ENCODE data around the gene CD84.
"Not testable (repeated sequence)": the region's sequence is repeated elsewhere in the genome, so short reads cannot be mapped to it uniquely, and the experiment has no call there.

Gene CD84

GRCh38 chr1:160605205-160605604 lies 25.9 kb upstream of the CD84 start:
- TF ChIP-seq FOXK2 (IDR thresholded peaks at IDR 0.05) (no peak), CTBP1 (IDR thresholded peaks at IDR 0.05; ENCODE audit: borderline replicate concordance) (no peak), HDGF (IDR thresholded peaks at IDR 0.05; ENCODE audit: borderline replicate concordance) (no peak), BHLHE40 (IDR thresholded peaks at IDR 0.05; ENCODE audit: borderline replicate concordance) (no peak), ELF4 (IDR thresholded peaks at IDR 0.05) (no peak), ARNT (IDR thresholded peaks at IDR 0.05) (no peak), ZNF384 (IDR thresholded peaks at IDR 0.05) (no peak), FOXM1 (IDR thresholded peaks at IDR 0.05; ENCODE audit: borderline replicate concordance) (no peak), TARDBP (IDR thresholded peaks at IDR 0.05) (no peak), FOXA1 (IDR thresholded peaks at IDR 0.05) (no peak), LEF1 (IDR thresholded peaks at IDR 0.05; ENCODE audit: borderline replicate concordance) (no peak), SP1 (IDR thresholded peaks at IDR 0.05) (no peak), L3MBTL2 (conservative IDR thresholded peaks at IDR 0.05) (no peak), SUZ12 (IDR thresholded peaks at IDR 0.05) (no peak), NFRKB (IDR thresholded peaks at IDR 0.05) (no peak), PKNOX1 (IDR thresholded peaks at IDR 0.05) (no peak)
- ChIA-PET POLR2A (no interaction called here), CTCF (interaction anchor here (0.8 kb wide), 1 partner anchor 548 kb away, joined by 3 read pairs; no protein-coding TSS in a partner anchor)
- no peak for DNase-seq (ENCODE audit: extremely low spot score)

GRCh38 chr1:160597705-160598104 lies 18.4 kb upstream of the CD84 start:
- POLR2A ChIA-PET, result no interaction called here
- no peak for DNase-seq (ENCODE audit: extremely low spot score)
- no peak for TF ChIP-seq ARNT (IDR thresholded peaks at IDR 0.05)
- CTCF ChIA-PET, result no interaction called here

- ChIA-PET POLR2A (no interaction called here), CTCF (interaction anchor here (0.6 kb wide), 1 partner anchor 131 kb away, joined by 4 read pairs; no protein-coding TSS in a partner anchor)
- TF ChIP-seq HDGF (IDR thresholded peaks at IDR 0.05; ENCODE audit: borderline replicate concordance), result no peak
- no peak for DNase-seq (ENCODE audit: extremely low spot score)
These were observed 17.8 kb upstream of the CD84 start for GRCh38 chr1:160597051-160597450.

- ChIA-PET POLR2A (no interaction called here), CTCF (no interaction called here)
- no peak for TF ChIP-seq PKNOX1 (IDR thresholded peaks at IDR 0.05)
- no peak for TF ChIP-seq ARNT (IDR thresholded peaks at IDR 0.05)
- TF ChIP-seq SUZ12 (IDR thresholded peaks at IDR 0.05), result no peak
- no peak for TF ChIP-seq ELF4 (IDR thresholded peaks at IDR 0.05)
- no peak for TF ChIP-seq BHLHE40 (IDR thresholded peaks at IDR 0.05; ENCODE audit: borderline replicate concordance)
- no peak for TF ChIP-seq SP1 (IDR thresholded peaks at IDR 0.05)
- no peak for DNase-seq (ENCODE audit: extremely low spot score)
These were observed 11.2 kb upstream of the CD84 start for GRCh38 chr1:160590488-160590887.

GRCh38 chr1:160588468-160588867 lies 9.2 kb upstream of the CD84 start:
- DNase-seq (ENCODE audit: extremely low spot score), result no peak
- TF ChIP-seq BHLHE40 (IDR thresholded peaks at IDR 0.05; ENCODE audit: borderline replicate concordance), result no peak
- no peak for TF ChIP-seq L3MBTL2 (conservative IDR thresholded peaks at IDR 0.05)
- ChIA-PET CTCF (no interaction called here), POLR2A (no interaction called here)

- ChIA-PET CTCF (no interaction called here), POLR2A (no interaction called here)
- no peak for DNase-seq (ENCODE audit: extremely low spot score)
- TF ChIP-seq SUZ12 (IDR thresholded peaks at IDR 0.05) (no peak), FOXA1 (IDR thresholded peaks at IDR 0.05) (no peak), NFRKB (IDR thresholded peaks at IDR 0.05) (no peak), ARNT (IDR thresholded peaks at IDR 0.05) (no peak), CTBP1 (IDR thresholded peaks at IDR 0.05; ENCODE audit: borderline replicate concordance) (no peak), PKNOX1 (IDR thresholded peaks at IDR 0.05) (no peak), HDGF (IDR thresholded peaks at IDR 0.05; ENCODE audit: borderline replicate concordance) (no peak), FOXM1 (IDR thresholded peaks at IDR 0.05; ENCODE audit: borderline replicate concordance) (no peak), L3MBTL2 (conservative IDR thresholded peaks at IDR 0.05) (no peak), BHLHE40 (IDR thresholded peaks at IDR 0.05; ENCODE audit: borderline replicate concordance) (no peak), FOXK2 (IDR thresholded peaks at IDR 0.05) (no peak), SP1 (IDR thresholded peaks at IDR 0.05) (no peak), ZNF384 (IDR thresholded peaks at IDR 0.05) (no peak), ELF4 (IDR thresholded peaks at IDR 0.05) (no peak), TARDBP (IDR thresholded peaks at IDR 0.05) (no peak), LEF1 (IDR thresholded peaks at IDR 0.05; ENCODE audit: borderline replicate concordance) (no peak)
These were observed 5.5 kb upstream of the CD84 start for GRCh38 chr1:160584784-160585183.

- DNase-seq (ENCODE audit: extremely low spot score); POLR2A ChIA-PET; CTCF ChIA-PET: not testable (repeated sequence)
These were observed 3.7 kb upstream of the CD84 start for GRCh38 chr1:160582976-160583375.

- ChIA-PET POLR2A (no interaction called here), CTCF (no interaction called here)
- TF ChIP-seq L3MBTL2 (conservative IDR thresholded peaks at IDR 0.05) (no peak), ARNT (IDR thresholded peaks at IDR 0.05) (no peak), BHLHE40 (IDR thresholded peaks at IDR 0.05; ENCODE audit: borderline replicate concordance) (no peak), LEF1 (IDR thresholded peaks at IDR 0.05; ENCODE audit: borderline replicate concordance) (no peak), FOXK2 (IDR thresholded peaks at IDR 0.05) (no peak), SUZ12 (IDR thresholded peaks at IDR 0.05) (no peak), ZNF384 (IDR thresholded peaks at IDR 0.05) (no peak), PKNOX1 (IDR thresholded peaks at IDR 0.05) (no peak), FOXA1 (IDR thresholded peaks at IDR 0.05) (no peak)
- no peak for DNase-seq (ENCODE audit: extremely low spot score)
These were observed 2.7 kb upstream of the CD84 start for GRCh38 chr1:160581961-160582360.
